GM23338 (cell line): ENCODE measurements around the gene RNF145. TPM values are rescaled to one million over a fixed set of nuclear protein-coding genes. Genes with fewer than 3 reads are reported as not detected.
A peak's percentile ranks its signal among the peaks of the same experiment; 100 is the strongest.

Experiments used
- ATAC-seq: fragments of 200-7000 bp; cut with Tn5 transposase; 3 replicates; pipeline ENCODE4 v1.9.1; 2020
- DNase-seq: peaks from one replicate; pipeline ENCODE4 v3.0.0-alpha.2; 2015; ENCODE audit warnings: low spot score
- H2AFZ ChIP-seq: fragments of 200-600 bp; sonication (generic); 2 replicates; pipeline ENCODE4 v1.8.0; 2016; ENCODE audit warnings: antibody characterized with exemption, mild to moderate bottlenecking, moderate library complexity
- H3F3A ChIP-seq: fragments of 200-600 bp; sonication (generic); replicated peaks from 2 replicates; pipeline ENCODE4 v1.8.0; 2017; ENCODE audit warnings: antibody characterized with exemption, mixed run types, low read depth
- H3K27ac ChIP-seq: fragments of 200-600 bp; sonication (generic); 2 replicates; pipeline ENCODE4 v1.6.1; 2016; ENCODE audit warnings: low read depth
- H3K27me3 ChIP-seq: fragments of 200-600 bp; sonication (generic); 2 replicates; pipeline ENCODE4 v1.8.0; 2016; ENCODE audit warnings: mild to moderate bottlenecking, mixed run types, moderate library complexity; ENCODE audit not compliant: insufficient read depth
- H3K36me3 ChIP-seq: fragments of 200-600 bp; sonication (generic); 2 replicates; pipeline ENCODE4 v1.8.0; 2016; ENCODE audit warnings: mild to moderate bottlenecking; ENCODE audit not compliant: insufficient read depth
- H3K4me1 ChIP-seq: fragments of 200-600 bp; sonication (generic); 2 replicates; pipeline ENCODE4 v1.8.0; 2016; ENCODE audit warnings: mild to moderate bottlenecking, moderate library complexity; ENCODE audit not compliant: insufficient read depth
- H3K4me2 ChIP-seq: fragments of 200-600 bp; sonication (generic); 2 replicates; pipeline ENCODE4 v1.7.1; 2017; ENCODE audit warnings: mixed run types
- H3K4me3 ChIP-seq: fragments of 200-600 bp; sonication (generic); 2 replicates; pipeline ENCODE4 v1.6.1; 2016; ENCODE audit warnings: mixed run types
- H3K79me2 ChIP-seq: fragments of 200-600 bp; sonication (generic); replicated peaks from 2 replicates; pipeline ENCODE4 v1.8.0; 2017; ENCODE audit warnings: mild to moderate bottlenecking; ENCODE audit not compliant: insufficient read depth
- H3K9me2 ChIP-seq: fragments of 200-600 bp; sonication (generic); 2 replicates; pipeline ENCODE4 v1.8.0; 2017; ENCODE audit not compliant: insufficient read depth
- H4K20me1 ChIP-seq: fragments of 200-600 bp; sonication (generic); replicated peaks from 2 replicates; pipeline ENCODE4 v1.8.0; 2017; ENCODE audit warnings: mild to moderate bottlenecking; ENCODE audit not compliant: insufficient read depth
- H3K27ac Mint-ChIP-seq: 2 replicates; pipeline ENCODE4 v1.8.0; 2020; ENCODE audit warnings: inconsistent platforms, mild to moderate bottlenecking, moderate library complexity, mixed read lengths
- H3K27me3 Mint-ChIP-seq: 3 replicates; pipeline ENCODE4 v1.8.0; 2022; ENCODE audit warnings: low read depth, mild to moderate bottlenecking, moderate library complexity, mixed read lengths, inconsistent platforms; ENCODE audit not compliant: insufficient read depth, poor library complexity
- H3K36me3 Mint-ChIP-seq: 3 replicates; pipeline ENCODE4 v1.8.0; 2021; ENCODE audit warnings: low read depth, mild to moderate bottlenecking, inconsistent platforms, moderate library complexity, mixed read lengths
- H3K4me1 Mint-ChIP-seq: 3 replicates; pipeline ENCODE4 v1.8.0; 2020; ENCODE audit warnings: mild to moderate bottlenecking, inconsistent platforms, mixed read lengths
- H3K4me3 Mint-ChIP-seq: 3 replicates; pipeline ENCODE4 v1.8.0; 2021; ENCODE audit warnings: moderate library complexity, mild to moderate bottlenecking, inconsistent platforms, mixed read lengths
- H3K9me3 Mint-ChIP-seq: 3 replicates; pipeline ENCODE4 v1.8.0; 2020; ENCODE audit warnings: moderate library complexity, mild to moderate bottlenecking, inconsistent platforms, mixed read lengths
- CREB1 ChIP-seq: fragments of 250-450 bp; sonication (Bioruptor Pico); IDR thresholded peaks from 2 replicates; pipeline ENCODE4 v1.5.0; 2020; ENCODE audit warnings: low read depth, mild to moderate bottlenecking, moderate library complexity
- EZH2 ChIP-seq: fragments of 200-600 bp; sonication (generic); IDR thresholded peaks from one replicate; pipeline ENCODE4 v1.8.0; 2017; ENCODE audit warnings: antibody characterized with exemption, mild to moderate bottlenecking, low read depth; ENCODE audit not compliant: unreplicated experiment
- JUNB ChIP-seq: IDR thresholded peaks from one replicate; pipeline ENCODE4 v1.6.1; 2016; ENCODE audit warnings: antibody characterized with exemption; ENCODE audit not compliant: unreplicated experiment
- POLR2AphosphoS5 ChIP-seq: IDR thresholded peaks from 2 replicates; pipeline ENCODE4 v1.6.1; 2016; ENCODE audit warnings: antibody characterized with exemption, low read depth
- STAT1 ChIP-seq: IDR thresholded peaks from one replicate; pipeline ENCODE4 v1.6.1; 2016; ENCODE audit warnings: antibody characterized with exemption; ENCODE audit not compliant: unreplicated experiment
- ZNF331 ChIP-seq: fragments of 250-450 bp; sonication (Bioruptor Pico); IDR thresholded peaks from 2 replicates; pipeline ENCODE4 v1.5.0; 2020; ENCODE audit warnings: low read depth, mild to moderate bottlenecking, moderate library complexity
- polyA plus RNA-seq: library from polyadenylated mRNA; unstranded; fragments of >200 nt; fragmentation: Nextera tagmentation; extraction: Ambion mirVana; gene quantifications from 2 replicates; pipeline ENCODE4 v1.2.1, GENCODE V29; 2016
- total RNA-seq: library from RNA; depleted of rRNA; stranded (reverse); fragments of >200 nt; shearing (Covaris generic); gene quantifications from 2 replicates; pipeline ENCODE4 v1.2.3, GENCODE V29; 2014
- TF ChIP-seq, protein P1 (sequence below), 2 experiments: fragments of 200-600 bp in 1 of 2; sonication (generic) in 1 of 2; conservative IDR thresholded peaks; 2 replicates each; pipeline versions ENCODE4 v1.5.1 to v1.6.1; 2016 to 2017; ENCODE audit warnings: antibody characterized with exemption in 2 of 2, low read depth in 2 of 2, mild to moderate bottlenecking in 2 of 2, moderate library complexity in 1 of 2
- TF ChIP-seq, protein P2 (sequence below): IDR thresholded peaks from 2 replicates; pipeline ENCODE4 v1.6.1; 2016; ENCODE audit warnings: antibody characterized with exemption
- TF ChIP-seq, protein P3 (sequence below): fragments of 250-450 bp; sonication (Bioruptor Pico); IDR thresholded peaks from 2 replicates; pipeline ENCODE4 v1.5.0; 2020; ENCODE audit warnings: mild to moderate bottlenecking, moderate library complexity

The RNF145 gene
- total and polyA plus RNA-seq, 2 experiments from 2014 or later, result 15.6 to 43.5 TPM

DNA sequence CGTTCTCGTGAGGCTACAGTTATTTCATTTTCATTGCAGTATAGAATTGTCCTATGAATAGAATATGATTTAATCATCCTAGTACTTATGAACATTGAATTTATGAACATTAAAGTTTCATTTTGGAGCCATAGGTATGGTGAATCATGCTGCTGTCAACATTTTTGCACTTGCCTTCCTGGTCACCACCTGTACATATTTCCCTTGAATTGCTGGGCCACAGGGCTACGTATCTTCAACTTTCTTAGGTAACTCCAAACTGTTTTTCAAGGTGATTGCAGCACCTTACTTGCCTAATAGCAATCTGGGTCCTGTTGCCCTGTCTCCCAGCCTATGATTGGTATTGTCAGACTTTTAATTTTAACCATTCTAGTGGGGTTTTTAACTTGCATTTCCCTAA is 6.5 kb upstream of the RNF145 start:
- Histone ChIP-seq H3K4me2 (no peak overlapping the region), H3K36me3 (no peaks in the 10 kb centered on the region), H3K79me2 (no peaks in the 10 kb centered on the region), H3K4me1 (peaks cover 10% of the 10 kb centered on the region), H3K27me3 (peaks cover under 1% of the 10 kb centered on the region; the same call in 1 of the 2 replicates), H3K9me2 (no peaks in the 10 kb centered on the region), H2AFZ (no peak overlapping the region), H4K20me1 (no peaks in the 10 kb centered on the region), H3K27ac (no peak overlapping the region), H3F3A (no peaks in the 10 kb centered on the region), H3K4me3 (no peak overlapping the region)
- Mint-ChIP-seq H3K27ac (no peak overlapping the region), H3K9me3 (no peaks in the 10 kb centered on the region), H3K4me1 (peaks cover 10% of the 10 kb centered on the region; the same call in 2 of the 3 replicates), H3K27me3 (no peaks in the 10 kb centered on the region), H3K4me3 (no peak overlapping the region), H3K36me3 (no peaks in the 10 kb centered on the region)
- TF ChIP-seq JUNB, result no peak
- TF ChIP-seq, protein P1, sequence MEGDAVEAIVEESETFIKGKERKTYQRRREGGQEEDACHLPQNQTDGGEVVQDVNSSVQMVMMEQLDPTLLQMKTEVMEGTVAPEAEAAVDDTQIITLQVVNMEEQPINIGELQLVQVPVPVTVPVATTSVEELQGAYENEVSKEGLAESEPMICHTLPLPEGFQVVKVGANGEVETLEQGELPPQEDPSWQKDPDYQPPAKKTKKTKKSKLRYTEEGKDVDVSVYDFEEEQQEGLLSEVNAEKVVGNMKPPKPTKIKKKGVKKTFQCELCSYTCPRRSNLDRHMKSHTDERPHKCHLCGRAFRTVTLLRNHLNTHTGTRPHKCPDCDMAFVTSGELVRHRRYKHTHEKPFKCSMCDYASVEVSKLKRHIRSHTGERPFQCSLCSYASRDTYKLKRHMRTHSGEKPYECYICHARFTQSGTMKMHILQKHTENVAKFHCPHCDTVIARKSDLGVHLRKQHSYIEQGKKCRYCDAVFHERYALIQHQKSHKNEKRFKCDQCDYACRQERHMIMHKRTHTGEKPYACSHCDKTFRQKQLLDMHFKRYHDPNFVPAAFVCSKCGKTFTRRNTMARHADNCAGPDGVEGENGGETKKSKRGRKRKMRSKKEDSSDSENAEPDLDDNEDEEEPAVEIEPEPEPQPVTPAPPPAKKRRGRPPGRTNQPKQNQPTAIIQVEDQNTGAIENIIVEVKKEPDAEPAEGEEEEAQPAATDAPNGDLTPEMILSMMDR (conservative IDR thresholded peaks at IDR 0.05; ENCODE audit: low read depth in 2 of 2), result no peak
- no peak for TF ChIP-seq EZH2
- TF ChIP-seq, protein P2, sequence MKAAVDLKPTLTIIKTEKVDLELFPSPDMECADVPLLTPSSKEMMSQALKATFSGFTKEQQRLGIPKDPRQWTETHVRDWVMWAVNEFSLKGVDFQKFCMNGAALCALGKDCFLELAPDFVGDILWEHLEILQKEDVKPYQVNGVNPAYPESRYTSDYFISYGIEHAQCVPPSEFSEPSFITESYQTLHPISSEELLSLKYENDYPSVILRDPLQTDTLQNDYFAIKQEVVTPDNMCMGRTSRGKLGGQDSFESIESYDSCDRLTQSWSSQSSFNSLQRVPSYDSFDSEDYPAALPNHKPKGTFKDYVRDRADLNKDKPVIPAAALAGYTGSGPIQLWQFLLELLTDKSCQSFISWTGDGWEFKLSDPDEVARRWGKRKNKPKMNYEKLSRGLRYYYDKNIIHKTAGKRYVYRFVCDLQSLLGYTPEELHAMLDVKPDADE, result no peak
- no peak for TF ChIP-seq CREB1 (CRISPR knock-in tag)
- no peak for TF ChIP-seq POLR2AphosphoS5
- TF ChIP-seq STAT1, result no peak
- DNase-seq (no peak), ATAC-seq (no peak)

DNA sequence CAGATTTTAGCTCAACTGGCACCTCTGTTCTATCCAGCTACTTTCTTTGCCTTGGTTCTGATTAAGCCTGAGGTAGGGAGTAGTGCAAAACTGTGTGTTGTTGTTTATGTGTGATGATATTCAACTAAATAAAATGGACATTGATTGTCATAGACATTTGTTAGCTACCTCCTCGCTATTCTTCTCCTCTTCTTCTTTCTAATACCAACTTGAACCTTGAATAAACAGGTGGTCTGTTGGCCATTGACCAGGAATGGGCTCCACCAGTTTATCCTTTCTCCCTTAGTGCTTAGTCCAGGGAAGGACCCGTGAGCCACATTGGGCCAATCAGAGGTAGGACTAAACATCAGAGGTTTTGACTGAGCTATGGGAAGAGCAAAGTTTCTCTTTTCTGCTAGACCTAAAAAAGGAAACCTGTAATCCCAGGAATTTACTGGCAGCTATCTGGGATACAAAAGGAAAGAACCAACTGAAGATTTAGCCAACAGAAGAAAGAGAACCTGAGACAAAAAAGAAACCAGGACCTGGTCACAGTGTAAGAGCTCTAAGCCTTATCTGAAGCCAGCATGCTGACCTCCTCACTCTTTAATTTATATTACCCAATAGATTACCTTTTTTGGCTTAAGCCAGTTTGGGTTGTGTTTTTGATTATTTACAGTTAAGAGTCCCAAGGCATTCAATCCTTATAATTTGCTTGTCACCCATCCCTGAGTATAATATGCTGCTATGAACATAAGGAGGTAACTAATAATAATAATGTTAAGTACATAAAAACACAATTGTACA is 5.3 kb upstream of the RNF145 start:
- H3K27me3 Mint-ChIP-seq, result peaks cover 3% of the 10 kb centered on the region
- no peaks in the 10 kb centered on the region for H3K36me3 Mint-ChIP-seq
- H3K27ac ChIP-seq, result no peak overlapping the region
- H3K4me1 ChIP-seq, result peaks cover 21% of the 10 kb centered on the region
- no peaks in the 10 kb centered on the region for H3K9me2 ChIP-seq
- no peaks in the 10 kb centered on the region; the same call in 2 of the 3 replicates for H3K9me3 Mint-ChIP-seq
- no peaks in the 10 kb centered on the region for H3K36me3 ChIP-seq
- peaks cover 13% of the 10 kb centered on the region for H3K27me3 ChIP-seq
- no peak overlapping the region for H3K27ac Mint-ChIP-seq
- DNase-seq (peak; percentile 11), ATAC-seq (no peak)
- peaks cover 20% of the 10 kb centered on the region for H3K4me1 Mint-ChIP-seq
- no peak overlapping the region for H3K4me2 ChIP-seq
- no peak overlapping the region for H2AFZ ChIP-seq
- H4K20me1 ChIP-seq, result no peaks in the 10 kb centered on the region
- H3F3A ChIP-seq, result no peaks in the 10 kb centered on the region
- H3K79me2 ChIP-seq, result no peaks in the 10 kb centered on the region
- no peak overlapping the region for H3K4me3 ChIP-seq
- no peak overlapping the region for H3K4me3 Mint-ChIP-seq
- TF ChIP-seq POLR2AphosphoS5 (no peak), ZNF331 (CRISPR knock-in tag) (no peak), EZH2 (no peak)
- TF ChIP-seq, protein P3, sequence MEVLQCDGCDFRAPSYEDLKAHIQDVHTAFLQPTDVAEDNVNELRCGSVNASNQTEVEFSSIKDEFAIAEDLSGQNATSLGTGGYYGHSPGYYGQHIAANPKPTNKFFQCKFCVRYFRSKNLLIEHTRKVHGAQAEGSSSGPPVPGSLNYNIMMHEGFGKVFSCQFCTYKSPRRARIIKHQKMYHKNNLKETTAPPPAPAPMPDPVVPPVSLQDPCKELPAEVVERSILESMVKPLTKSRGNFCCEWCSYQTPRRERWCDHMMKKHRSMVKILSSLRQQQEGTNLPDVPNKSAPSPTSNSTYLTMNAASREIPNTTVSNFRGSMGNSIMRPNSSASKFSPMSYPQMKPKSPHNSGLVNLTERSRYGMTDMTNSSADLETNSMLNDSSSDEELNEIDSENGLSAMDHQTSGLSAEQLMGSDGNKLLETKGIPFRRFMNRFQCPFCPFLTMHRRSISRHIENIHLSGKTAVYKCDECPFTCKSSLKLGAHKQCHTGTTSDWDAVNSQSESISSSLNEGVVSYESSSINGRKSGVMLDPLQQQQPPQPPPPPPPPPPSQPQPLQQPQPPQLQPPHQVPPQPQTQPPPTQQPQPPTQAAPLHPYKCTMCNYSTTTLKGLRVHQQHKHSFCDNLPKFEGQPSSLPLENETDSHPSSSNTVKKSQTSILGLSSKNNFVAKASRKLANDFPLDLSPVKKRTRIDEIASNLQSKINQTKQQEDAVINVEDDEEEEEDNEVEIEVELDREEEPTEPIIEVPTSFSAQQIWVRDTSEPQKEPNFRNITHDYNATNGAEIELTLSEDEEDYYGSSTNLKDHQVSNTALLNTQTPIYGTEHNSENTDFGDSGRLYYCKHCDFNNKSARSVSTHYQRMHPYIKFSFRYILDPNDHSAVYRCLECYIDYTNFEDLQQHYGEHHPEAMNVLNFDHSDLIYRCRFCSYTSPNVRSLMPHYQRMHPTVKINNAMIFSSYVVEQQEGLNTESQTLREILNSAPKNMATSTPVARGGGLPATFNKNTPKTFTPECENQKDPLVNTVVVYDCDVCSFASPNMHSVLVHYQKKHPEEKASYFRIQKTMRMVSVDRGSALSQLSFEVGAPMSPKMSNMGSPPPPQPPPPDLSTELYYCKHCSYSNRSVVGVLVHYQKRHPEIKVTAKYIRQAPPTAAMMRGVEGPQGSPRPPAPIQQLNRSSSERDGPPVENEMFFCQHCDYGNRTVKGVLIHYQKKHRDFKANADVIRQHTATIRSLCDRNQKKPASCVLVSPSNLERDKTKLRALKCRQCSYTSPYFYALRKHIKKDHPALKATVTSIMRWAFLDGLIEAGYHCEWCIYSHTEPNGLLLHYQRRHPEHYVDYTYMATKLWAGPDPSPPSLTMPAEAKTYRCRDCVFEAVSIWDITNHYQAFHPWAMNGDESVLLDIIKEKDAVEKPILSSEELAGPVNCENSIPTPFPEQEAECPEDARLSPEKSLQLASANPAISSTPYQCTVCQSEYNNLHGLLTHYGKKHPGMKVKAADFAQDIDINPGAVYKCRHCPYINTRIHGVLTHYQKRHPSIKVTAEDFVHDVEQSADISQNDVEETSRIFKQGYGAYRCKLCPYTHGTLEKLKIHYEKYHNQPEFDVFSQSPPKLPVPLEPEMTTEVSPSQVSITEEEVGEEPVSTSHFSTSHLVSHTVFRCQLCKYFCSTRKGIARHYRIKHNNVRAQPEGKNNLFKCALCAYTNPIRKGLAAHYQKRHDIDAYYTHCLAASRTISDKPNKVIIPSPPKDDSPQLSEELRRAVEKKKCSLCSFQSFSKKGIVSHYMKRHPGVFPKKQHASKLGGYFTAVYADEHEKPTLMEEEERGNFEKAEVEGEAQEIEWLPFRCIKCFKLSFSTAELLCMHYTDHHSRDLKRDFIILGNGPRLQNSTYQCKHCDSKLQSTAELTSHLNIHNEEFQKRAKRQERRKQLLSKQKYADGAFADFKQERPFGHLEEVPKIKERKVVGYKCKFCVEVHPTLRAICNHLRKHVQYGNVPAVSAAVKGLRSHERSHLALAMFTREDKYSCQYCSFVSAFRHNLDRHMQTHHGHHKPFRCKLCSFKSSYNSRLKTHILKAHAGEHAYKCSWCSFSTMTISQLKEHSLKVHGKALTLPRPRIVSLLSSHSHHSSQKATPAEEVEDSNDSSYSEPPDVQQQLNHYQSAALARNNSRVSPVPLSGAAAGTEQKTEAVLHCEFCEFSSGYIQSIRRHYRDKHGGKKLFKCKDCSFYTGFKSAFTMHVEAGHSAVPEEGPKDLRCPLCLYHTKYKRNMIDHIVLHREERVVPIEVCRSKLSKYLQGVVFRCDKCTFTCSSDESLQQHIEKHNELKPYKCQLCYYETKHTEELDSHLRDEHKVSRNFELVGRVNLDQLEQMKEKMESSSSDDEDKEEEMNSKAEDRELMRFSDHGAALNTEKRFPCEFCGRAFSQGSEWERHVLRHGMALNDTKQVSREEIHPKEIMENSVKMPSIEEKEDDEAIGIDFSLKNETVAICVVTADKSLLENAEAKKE, result no peak
